Measurements from ENCODE around the gene RANBP17. TPM values are rescaled to one million over a fixed set of nuclear protein-coding genes. Genes with fewer than 3 reads are reported as not detected.

Gene RANBP17
- total RNA-seq, 2 donors from 2014 or later: 26.6 to 28.0 TPM

DNA sequence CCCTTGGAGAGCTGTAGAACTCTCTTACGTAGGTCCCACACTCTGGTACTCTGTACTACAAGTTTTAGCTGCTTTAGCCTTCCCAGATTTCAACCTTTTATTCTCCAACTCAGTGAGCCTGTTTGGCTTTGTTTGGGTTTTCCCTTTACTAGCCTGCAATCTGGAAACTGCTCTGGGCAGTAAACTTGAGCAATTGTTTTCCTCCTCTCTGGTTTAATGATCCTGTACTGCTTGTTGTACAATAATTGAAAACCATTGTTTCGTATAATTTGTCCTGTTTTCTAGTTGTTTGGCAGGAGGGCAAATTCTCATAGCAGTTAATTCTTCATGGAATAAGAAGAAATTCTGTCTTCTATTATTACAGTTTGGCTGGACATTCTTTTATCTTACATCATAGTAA, 384.4 kb downstream of the RANBP17 start:
- Histone ChIP-seq H3K27me3 (ENCODE audit: control insufficient read depth, insufficient read depth, low read length, poor library complexity, severe bottlenecking) (no peaks in the 10 kb centered on the region), H3K27ac (ENCODE audit: low read depth, low read length) (no peak overlapping the region), H3K36me3 (ENCODE audit: control insufficient read depth, insufficient read depth, low read length) (peaks cover 6% of the 10 kb centered on the region), H3K4me3 (ENCODE audit: low read length) (no peak overlapping the region), H3K4me1 (ENCODE audit: control insufficient read depth, insufficient read depth, low read length) (no peaks in the 10 kb centered on the region), H3K9me3 (ENCODE audit: control insufficient read depth, low read length) (peaks cover 13% of the 10 kb centered on the region), H3K9ac (ENCODE audit: extremely low read depth, low read length, poor library complexity, severe bottlenecking) (no peak overlapping the region)
- Mint-ChIP-seq H3K4me3 (no peak overlapping the region), H3K27me3 (ENCODE audit: insufficient read depth) (no peaks in the 10 kb centered on the region), H3K4me1 (no peaks in the 10 kb centered on the region), H3K36me3 (ENCODE audit: low read depth) (peaks cover 13% of the 10 kb centered on the region), H3K27ac (no peak overlapping the region), H3K9me3 (no peaks in the 10 kb centered on the region)
- TF ChIP-seq, protein P1, sequence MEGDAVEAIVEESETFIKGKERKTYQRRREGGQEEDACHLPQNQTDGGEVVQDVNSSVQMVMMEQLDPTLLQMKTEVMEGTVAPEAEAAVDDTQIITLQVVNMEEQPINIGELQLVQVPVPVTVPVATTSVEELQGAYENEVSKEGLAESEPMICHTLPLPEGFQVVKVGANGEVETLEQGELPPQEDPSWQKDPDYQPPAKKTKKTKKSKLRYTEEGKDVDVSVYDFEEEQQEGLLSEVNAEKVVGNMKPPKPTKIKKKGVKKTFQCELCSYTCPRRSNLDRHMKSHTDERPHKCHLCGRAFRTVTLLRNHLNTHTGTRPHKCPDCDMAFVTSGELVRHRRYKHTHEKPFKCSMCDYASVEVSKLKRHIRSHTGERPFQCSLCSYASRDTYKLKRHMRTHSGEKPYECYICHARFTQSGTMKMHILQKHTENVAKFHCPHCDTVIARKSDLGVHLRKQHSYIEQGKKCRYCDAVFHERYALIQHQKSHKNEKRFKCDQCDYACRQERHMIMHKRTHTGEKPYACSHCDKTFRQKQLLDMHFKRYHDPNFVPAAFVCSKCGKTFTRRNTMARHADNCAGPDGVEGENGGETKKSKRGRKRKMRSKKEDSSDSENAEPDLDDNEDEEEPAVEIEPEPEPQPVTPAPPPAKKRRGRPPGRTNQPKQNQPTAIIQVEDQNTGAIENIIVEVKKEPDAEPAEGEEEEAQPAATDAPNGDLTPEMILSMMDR (conservative IDR thresholded peaks at IDR 0.05): no peak
- no peak for DNase-seq
- 96 to 99% methylated on average over 2 of the region's 2 CpGs for WGBS, 2 experiments (ENCODE audit: insufficient coverage in 1 of 2, insufficient read length in 1 of 2)

DNA sequence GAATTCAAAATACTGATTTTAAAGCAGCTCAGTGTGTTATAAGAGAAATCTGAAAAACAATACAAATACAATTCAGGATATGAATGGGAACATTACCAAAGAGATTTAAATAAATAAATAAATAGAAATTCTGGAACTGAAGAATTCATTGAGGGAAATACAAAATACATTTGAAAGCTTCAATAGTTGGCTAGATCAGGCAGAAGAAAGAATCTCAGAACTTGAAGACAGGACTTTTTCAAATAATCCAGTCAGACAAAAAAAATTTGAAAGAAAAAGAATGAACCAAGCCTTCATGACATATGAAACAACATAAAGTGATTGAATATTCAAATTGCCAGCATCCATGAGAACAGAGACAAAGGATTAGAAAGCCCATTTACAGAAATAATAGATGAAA, 387.6 kb downstream of the RANBP17 start:
- H3K4me1 Mint-ChIP-seq: no peaks in the 10 kb centered on the region
- DNase-seq: no peak
- peaks cover 13% of the 10 kb centered on the region for H3K36me3 Mint-ChIP-seq (ENCODE audit: low read depth)

DNA sequence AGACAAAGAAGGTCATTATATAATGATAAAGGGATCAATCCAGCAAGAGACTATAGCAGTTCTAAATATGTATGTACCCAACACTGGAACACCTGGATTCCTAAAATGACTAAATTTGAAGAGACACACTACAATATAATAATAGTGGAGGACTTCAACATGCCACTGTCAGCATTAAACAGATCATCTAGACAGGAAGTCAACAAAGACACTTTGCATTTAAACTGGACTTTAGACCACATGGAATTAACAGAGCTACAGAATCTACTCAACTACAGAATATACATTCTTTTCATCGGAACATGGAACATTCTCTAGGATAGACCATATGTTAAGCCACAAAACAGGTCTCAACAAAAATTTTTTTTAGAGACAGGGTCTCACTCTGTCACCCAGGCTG, 388.9 kb downstream of the RANBP17 start:
- Mint-ChIP-seq H3K36me3 (ENCODE audit: low read depth) (peaks cover 12% of the 10 kb centered on the region), H3K4me3 (no peak overlapping the region), H3K4me1 (no peaks in the 10 kb centered on the region), H3K27ac (no peak overlapping the region), H3K9me3 (no peaks in the 10 kb centered on the region), H3K27me3 (ENCODE audit: insufficient read depth) (no peaks in the 10 kb centered on the region)
- Histone ChIP-seq H3K9ac (ENCODE audit: extremely low read depth, low read length, poor library complexity, severe bottlenecking) (no peak overlapping the region), H3K27me3 (ENCODE audit: control insufficient read depth, insufficient read depth, low read length, poor library complexity, severe bottlenecking) (no peaks in the 10 kb centered on the region), H3K27ac (ENCODE audit: low read depth, low read length) (no peak overlapping the region), H3K36me3 (ENCODE audit: control insufficient read depth, insufficient read depth, low read length) (peaks cover 6% of the 10 kb centered on the region), H3K4me1 (ENCODE audit: control insufficient read depth, insufficient read depth, low read length) (no peaks in the 10 kb centered on the region), H3K9me3 (ENCODE audit: control insufficient read depth, low read length) (peaks cover 13% of the 10 kb centered on the region), H3K4me3 (ENCODE audit: low read length) (no peak overlapping the region)
- no peak for DNase-seq
- 97 to 100% methylated on average over 1 of the region's 1 CpG for WGBS, 2 experiments (ENCODE audit: insufficient coverage in 1 of 2, insufficient read length in 1 of 2)
- TF ChIP-seq, protein P1 (conservative IDR thresholded peaks at IDR 0.05): no peak

More for the DNA sequence above, 387.6 kb downstream of the RANBP17 start:
- Histone ChIP-seq H3K27me3 (ENCODE audit: control insufficient read depth, insufficient read depth, low read length, poor library complexity, severe bottlenecking) (no peaks in the 10 kb centered on the region), H3K4me3 (ENCODE audit: low read length) (no peak overlapping the region), H3K36me3 (ENCODE audit: control insufficient read depth, insufficient read depth, low read length) (peaks cover 6% of the 10 kb centered on the region), H3K9ac (ENCODE audit: extremely low read depth, low read length, poor library complexity, severe bottlenecking) (no peak overlapping the region), H3K9me3 (ENCODE audit: control insufficient read depth, low read length) (peaks cover 13% of the 10 kb centered on the region), H3K27ac (ENCODE audit: low read depth, low read length) (no peak overlapping the region), H3K4me1 (ENCODE audit: control insufficient read depth, insufficient read depth, low read length) (no peaks in the 10 kb centered on the region)
- Mint-ChIP-seq H3K9me3 (no peaks in the 10 kb centered on the region), H3K27me3 (ENCODE audit: insufficient read depth) (no peaks in the 10 kb centered on the region), H3K27ac (no peak overlapping the region), H3K4me3 (no peak overlapping the region)
- TF ChIP-seq, protein P1 (conservative IDR thresholded peaks at IDR 0.05): no peak
